NK-92 (cell line): ENCODE results near the gene LYZL4.

Experiments
- DNase-seq: peaks from one replicate; lab custom pipeline; 2025; ENCODE audit not compliant: unreplicated experiment; lab: John Stamatoyannopoulos, UW

Gene LYZL4

DNA sequence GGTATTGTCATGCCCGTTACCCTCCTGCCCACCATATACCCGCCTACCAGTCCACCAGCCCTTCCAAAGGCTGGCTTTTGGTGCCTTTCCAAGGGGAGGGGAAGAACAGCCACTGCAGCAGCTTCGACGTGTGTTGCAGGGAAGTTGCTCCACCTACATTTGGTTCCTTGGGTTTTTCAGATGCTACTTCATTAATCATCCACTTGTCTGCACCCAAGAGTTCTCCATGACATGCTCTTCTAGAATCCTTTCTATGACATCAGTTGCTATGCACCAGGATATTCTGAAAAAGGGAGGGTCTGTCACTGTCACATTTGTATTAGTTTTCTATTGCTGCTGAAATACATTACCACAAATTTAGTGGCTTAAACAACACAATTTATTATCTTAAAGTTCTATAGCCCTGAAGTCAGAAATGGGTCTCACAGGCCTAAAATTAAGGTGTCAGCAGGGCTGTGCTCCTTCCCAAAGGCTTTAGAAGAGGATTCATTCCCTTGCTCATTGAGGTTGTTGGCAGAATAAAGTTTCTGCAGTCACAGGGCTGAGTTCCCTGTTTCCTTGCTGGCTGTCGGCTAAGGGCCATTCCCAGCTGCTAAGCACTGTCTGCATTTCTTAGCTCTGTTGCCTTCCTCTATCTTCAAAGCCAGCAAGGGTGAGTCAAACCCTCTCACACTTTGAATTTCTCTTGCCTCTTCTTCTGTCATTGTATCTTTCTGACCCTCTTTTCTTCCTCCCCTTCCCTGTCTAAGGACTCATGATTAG is at the start of gene LYZL4:
Gene LYZL4, minus strand, starts transcription at position 241 of the 762 bp plus-strand sequence. CDS start 3,359 bp downstream, outside the sequence.
- no peak for DNase-seq

DNA sequence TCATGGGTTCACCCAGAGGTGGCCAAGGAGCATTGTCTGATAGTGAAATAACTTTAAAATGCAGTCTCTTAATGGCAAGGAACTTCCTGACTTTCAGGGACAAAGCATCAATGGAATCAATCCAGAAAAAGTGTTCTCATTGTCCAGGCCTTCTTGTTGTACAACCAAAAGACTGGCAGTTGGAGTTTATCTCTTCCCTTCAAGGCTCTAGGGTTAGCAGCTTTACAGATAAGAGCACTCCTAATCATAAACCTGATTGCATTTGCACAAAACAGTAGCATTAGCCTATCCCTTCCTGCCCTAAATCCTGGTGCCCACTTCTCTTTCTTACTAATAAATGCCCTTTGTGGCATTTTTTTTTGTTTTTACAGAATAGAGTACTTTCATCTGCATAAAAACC is 48.7 kb upstream of the LYZL4 start:
- no peak for DNase-seq

- DNase-seq: no peak
Measured at GRCh38 chr3:42456211-42456610, 45.8 kb upstream of the LYZL4 start.

- no peak for DNase-seq
Measured at GRCh38 chr3:42451546-42452230, 41.3 kb upstream of the LYZL4 start.

- no peak for DNase-seq
Measured at GRCh38 chr3:42451116-42451515, 40.7 kb upstream of the LYZL4 start.

DNA sequence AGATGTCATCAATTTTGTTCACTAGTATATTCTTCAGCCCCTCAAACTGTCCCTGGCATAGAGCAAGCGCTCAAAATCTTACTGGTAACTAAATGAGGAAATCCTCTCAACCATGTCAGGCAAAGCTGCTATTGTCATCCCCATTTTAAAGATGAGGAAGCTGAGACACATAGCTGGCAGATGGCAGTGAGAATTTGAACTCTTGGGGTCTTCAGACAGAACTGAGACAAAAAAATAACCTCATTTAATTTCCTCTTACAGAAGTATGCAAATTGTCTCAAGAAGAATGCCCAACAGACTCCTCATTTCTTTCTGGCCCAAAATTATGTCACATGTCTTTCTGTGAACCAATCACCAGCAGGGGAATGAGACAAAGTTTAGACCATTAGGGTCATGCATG is 40.2 kb upstream of the LYZL4 start:
- DNase-seq: no peak

- DNase-seq: no peak
Measured at GRCh38 chr3:42447481-42447880, 37.1 kb upstream of the LYZL4 start.

DNA sequence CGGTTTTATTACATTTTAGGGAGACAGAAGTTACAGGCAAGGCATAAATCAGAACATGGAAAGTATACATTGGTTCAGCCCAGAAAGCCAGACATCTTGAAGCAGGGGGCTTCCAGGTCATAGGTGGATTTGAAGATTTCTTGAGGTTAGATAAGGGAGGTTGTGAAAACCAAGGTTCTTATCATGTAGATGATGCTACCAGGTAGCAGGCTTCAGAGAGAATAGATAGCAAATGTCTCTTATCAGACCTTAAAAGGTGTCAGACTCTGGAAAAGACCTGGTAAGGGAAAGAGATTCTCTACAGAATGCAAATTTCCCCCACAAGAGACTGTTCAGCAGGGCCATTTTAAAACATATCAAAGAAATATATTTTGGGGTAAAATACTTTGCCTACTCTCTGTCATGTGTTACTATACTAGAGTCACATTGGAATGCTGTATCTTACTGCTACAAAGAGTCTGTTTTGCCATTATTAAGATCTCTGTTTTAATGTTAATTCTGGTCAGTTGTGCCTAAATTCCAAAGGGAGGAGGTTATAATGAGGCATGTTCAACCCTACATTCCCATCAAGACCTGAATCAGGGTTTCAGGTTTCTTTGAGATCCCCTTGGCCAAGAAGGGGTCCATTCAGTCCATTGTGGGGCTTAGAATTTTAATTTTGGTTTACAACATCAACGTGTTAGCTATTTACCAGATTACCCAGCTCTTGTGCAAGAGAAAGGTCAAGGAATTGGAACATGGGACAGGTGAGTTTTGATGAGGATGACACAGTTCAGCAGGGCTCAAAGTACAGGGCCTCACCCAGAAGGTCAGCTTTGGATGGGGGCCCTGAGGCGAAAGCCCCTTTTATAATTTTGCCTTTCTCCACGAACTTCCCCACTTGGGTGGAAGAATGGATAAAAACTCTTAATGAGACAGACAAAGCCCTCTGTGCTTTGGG is 36.0 kb upstream of the LYZL4 start:
- no peak for DNase-seq

DNA sequence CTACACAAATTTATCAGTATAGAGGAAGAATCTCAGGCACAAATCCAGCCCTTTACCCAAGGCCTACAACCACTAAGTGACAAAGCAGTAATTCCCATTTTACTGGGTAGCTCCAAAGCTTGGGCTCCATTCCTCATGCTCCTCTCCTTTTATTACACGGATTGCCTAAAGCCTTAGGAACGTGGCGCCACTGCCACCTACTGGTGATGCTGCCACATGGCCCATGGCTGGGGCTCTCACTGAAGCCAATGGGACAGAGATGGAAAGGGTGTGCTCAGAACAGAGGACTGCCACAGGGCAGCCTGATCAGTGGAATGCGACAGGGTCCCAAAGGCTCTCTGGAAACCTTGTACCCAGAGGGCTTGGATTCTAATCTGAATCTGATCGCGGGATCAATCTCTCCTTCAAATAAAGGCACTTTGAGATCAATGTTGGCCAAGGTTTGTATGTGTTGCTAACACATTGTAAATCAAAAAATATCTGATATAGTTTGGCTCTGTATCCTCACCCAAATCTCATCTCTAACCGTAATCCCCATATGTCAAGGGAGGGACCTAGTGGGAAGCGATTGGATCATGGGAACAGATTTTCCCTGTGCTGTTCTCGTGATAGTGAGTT is 33.5 kb upstream of the LYZL4 start:
- no peak for DNase-seq

DNA sequence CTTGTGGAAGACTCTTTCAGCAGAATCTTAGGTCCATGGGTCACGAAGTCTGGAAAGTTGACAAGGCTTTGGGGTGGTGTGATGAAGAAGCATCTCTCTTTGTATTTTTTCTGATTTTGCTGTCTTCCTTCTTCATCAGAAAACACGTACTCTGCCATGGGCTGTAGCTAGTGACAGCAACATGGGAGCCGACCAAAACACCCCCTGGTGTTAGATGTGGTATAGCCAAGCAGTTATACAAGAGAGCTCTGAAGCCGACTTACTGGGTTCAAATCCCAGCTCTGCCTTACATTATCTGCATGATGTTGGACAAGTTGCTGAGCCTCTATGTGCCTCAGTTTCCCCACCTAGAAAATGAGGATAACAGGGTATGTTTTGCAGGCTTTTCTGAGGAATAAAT is 32.9 kb upstream of the LYZL4 start:
- DNase-seq: no peak

GRCh38 chr3:42442640-42443039 is 32.2 kb upstream of the LYZL4 start:
- no peak for DNase-seq

GRCh38 chr3:42441791-42442190 is 31.4 kb upstream of the LYZL4 start:
- no peak for DNase-seq

DNA sequence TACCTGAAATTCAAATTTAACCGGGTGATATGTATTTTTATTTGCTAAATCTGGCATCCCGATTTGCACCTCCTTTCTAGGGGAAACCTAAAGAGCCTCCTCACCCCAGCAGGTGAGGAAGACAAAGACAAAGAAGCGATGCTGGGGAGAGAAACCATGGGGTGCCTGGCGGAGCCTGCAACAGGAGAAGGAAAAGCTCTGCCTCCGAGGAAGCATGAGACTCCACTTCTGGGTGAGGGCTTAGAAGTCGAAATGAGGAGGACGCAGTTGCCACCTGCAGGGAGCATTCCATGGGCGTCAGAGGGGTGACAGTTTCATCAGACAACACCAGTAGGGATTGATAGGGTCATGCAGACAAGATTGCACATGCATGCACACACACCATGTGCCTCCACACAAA is 30.5 kb upstream of the LYZL4 start:
- no peak for DNase-seq

DNA sequence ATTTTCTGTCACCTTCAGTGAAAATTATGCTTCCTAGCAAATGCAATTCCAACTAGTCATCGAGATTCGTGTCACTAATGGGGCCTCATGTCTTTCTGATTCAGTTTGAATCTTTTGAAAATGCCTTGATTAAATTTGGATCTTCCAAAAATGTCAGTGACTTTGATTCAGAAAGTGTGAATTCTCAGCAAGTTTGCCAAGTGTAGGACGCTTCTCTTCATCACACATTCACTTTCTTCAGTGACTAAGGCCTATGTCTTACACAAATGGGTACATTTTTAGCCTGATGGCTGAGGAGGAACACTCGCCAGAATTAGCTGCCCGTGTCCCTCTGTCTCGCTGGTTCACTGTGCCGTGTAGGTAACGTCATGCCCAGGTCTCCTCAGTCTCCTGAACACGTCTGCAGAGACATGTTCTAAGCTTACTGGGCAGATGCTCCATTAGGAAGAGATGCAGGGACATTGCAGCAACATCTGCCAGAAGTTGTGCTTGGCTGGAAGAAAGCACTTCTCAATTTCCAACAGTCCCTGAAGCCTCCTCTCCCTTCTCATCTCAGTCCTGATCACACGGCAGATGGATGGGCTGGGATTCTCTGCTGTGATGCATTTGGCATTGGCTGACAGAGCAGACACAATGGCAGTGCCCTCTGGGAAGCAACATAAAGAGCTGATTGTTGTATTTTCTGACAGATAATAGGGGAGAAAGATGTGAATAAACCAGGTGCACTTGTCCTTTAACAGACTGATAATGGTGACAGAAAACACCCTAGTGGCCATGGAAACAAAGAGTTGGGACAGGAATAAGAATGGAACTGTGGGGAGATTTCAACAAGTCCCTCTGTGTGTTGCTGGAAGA is 29.1 kb upstream of the LYZL4 start:
- DNase-seq: no peak

GRCh38 chr3:42438758-42439157 is 28.3 kb upstream of the LYZL4 start:
- DNase-seq: no peak

DNA sequence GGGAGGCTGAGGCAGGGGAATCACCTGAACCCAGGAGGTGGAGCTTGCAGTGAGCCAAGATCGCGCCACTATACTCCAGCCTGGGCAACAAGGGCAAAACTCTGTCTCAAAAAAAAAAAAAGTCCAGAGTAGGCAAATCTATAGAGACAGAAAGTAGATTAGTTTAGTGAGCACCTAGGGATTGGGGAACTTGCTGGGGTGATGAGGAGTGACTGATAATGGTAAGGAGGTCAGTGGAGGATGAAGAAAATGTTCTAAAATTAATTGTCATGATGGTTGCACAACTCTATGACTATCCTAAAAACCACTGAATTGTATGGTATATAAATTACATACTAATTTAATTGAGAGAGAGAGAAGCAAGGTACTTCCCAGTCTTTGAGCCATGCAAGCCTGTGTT is 27.8 kb upstream of the LYZL4 start:
- DNase-seq: no peak

- DNase-seq: no peak
Measured at GRCh38 chr3:42434777-42435380, 24.5 kb upstream of the LYZL4 start.

DNA sequence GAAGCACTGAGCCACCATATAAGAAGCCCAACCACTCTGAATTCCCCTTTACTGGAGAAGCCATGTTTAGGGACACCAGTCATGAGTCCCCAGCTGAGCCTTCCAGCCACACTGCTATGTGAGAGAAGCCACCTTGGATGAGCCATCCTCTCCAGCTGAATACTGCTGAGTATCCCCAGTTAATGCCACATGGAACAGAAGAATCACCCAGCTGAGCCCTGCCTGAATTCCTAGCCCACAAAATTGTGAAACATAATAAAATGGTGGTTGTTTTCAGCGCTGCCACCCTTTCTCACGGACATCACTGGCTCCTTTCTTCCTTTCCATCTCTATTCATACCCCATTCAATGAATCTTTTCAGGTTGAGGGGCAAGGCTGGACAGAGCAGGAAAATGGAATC is 22.1 kb upstream of the LYZL4 start:
- DNase-seq: no peak

DNA sequence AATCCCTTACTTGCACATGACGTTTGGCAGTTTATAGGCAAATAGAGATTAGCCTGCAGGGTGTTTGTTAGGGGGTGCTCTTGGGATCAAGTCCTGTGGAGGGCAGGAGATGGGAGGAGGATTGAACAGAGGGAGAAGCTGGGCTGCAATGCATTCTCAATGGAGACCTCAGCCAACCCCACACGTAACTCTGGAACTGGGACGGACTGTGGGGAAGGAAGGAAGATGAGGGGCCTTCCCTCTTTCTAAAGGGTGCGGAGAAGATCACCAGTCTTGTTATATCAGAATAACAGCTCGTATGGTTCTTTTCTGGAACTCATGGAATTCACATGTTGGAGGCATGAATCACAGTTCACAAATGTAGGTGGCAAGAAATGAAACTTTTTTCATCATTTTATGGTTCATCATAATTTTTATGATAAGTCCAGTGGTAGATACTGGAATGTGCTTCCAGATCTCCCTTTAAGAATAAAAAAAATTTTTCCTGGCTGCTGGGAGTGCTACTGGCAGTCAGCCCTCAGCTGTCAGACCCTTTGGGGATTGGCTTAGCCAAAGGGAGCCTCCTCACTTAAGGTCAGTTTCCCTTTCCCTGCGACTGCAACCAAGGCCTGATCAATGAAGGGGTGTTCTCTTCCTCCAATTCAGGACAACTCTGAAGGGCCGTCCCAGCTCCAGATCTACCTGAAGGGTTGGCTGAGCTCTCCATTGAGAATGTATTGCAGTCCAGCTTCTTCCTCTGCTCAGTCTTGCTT is 20.5 kb upstream of the LYZL4 start:
- no peak for DNase-seq
